ENCODE results near the gene GATD1. TPM values are rescaled to one million over a fixed set of nuclear protein-coding genes. Genes with fewer than 3 reads are reported as not detected.

The GATD1 gene
- total and polyA plus RNA-seq, 10 of the 15 experiments (the other 5 are each of a cell fraction or from before 2014, with no cell fraction given) = 1.2 to 92.6 (median 22.3) TPM

- FAIRE-seq = no peak
Observed at GRCh38 chr11:803770-804598, 26.7 kb upstream of the GATD1 start.

More at GRCh38 chr11:803770-804598, 26.7 kb upstream of the GATD1 start:
- WGBS (ENCODE audit: insufficient coverage, insufficient replicate concordance, low lambda C conversion rate, missing lambda C conversion rate) = 52% methylated on average over 24 of the region's 26 CpGs
- Histone ChIP-seq H4K20me1 (ENCODE audit: control insufficient read depth, insufficient read depth) (no peaks in the 10 kb centered on the region), H3K4me2 (ENCODE audit: control insufficient read depth, insufficient read depth) (peak overlapping the region; percentile 95), H3K9me3 (replicated peaks; ENCODE audit: control insufficient read depth, insufficient read depth, low read length) (no peaks in the 10 kb centered on the region), H3K27ac (ENCODE audit: control insufficient read depth, insufficient read depth) (peak overlapping the region; percentile 72), H3K36me3 (ENCODE audit: control insufficient read depth in 2 of 2, insufficient read depth in 2 of 2, low read length in 1 of 2) (peaks cover 0 to 10% of the 10 kb centered on the region in 2 experiments; a peak in 2 of 4 replicates), H3K4me1 (ENCODE audit: control insufficient read depth, insufficient read depth, low read length) (peaks cover 12% of the 10 kb centered on the region), H3K4me3 (peak overlapping the region; percentile 90), H3K9ac (ENCODE audit: control insufficient read depth, insufficient read depth, low read length) (peak overlapping the region; percentile 90), H3K79me2 (ENCODE audit: control insufficient read depth, insufficient read depth, low read length) (peaks cover 19% of the 10 kb centered on the region), H2AFZ (ENCODE audit: control insufficient read depth, low read depth, low read length) (no peak overlapping the region; the same call in 1 of the 2 replicates), H3K27me3 (replicated peaks in 1 of 2; ENCODE audit: control insufficient read depth in 2 of 2, insufficient read depth in 2 of 2, low read length in 1 of 2) (no peaks in the 10 kb centered on the region)
- SMC1A ChIA-PET (ENCODE audit: uncharacterized antibody, unreplicated experiment) = no interaction called here
- CTCF ChIA-PET = no interaction called here
- RAD21 ChIA-PET (ENCODE audit: unreplicated experiment) = interaction anchor here (0.5 kb wide), 1 partner anchor 220 kb away, joined by 3 read pairs; no protein-coding TSS in a partner anchor
- TF ChIP-seq ETV6 (conservative IDR thresholded peaks at IDR 0.05 in 1 of 2, IDR thresholded peaks at IDR 0.05 in 1 of 2; ENCODE audit: borderline replicate concordance in 1 of 2, low read depth in 1 of 2) = no peak
- no peak for TF ChIP-seq IRF4 (IDR thresholded peaks at IDR 0.05; ENCODE audit: low read depth, low read length)
- TF ChIP-seq SIX5 (IDR thresholded peaks at IDR 0.05; ENCODE audit: low read depth, low read length, severe bottlenecking) = no peak
- TF ChIP-seq CTCF (IDR thresholded peaks at IDR 0.05 in 2 of 3, conservative IDR thresholded peaks at IDR 0.05 in 1 of 3; ENCODE audit: control insufficient read depth in 2 of 3, extremely low read depth in 1 of 3, insufficient read depth in 1 of 3, low read depth in 3 of 3, low read length in 3 of 3) = no peak
- no peak for TF ChIP-seq FOXM1 (IDR thresholded peaks at IDR 0.05; ENCODE audit: low read depth, low read length)
- no peak for TF ChIP-seq JUND (IDR thresholded peaks at IDR 0.05; ENCODE audit: low read depth, low read length)
- no peak for TF ChIP-seq STAT1 (conservative IDR thresholded peaks at IDR 0.05)
- no peak for TF ChIP-seq EP300 (IDR thresholded peaks at IDR 0.05; ENCODE audit: borderline replicate concordance in 1 of 2, control insufficient read depth in 1 of 2, low read depth in 2 of 2, low read length in 2 of 2)
- TF ChIP-seq LARP7 (IDR thresholded peaks at IDR 0.05) = no peak
- TF ChIP-seq SMARCA5 (IDR thresholded peaks at IDR 0.05) = no peak
- no peak for TF ChIP-seq HSF1 (IDR thresholded peaks at IDR 0.05; ENCODE audit: low read depth, low read length)
- TF ChIP-seq POLR2A (IDR thresholded peaks at IDR 0.05; ENCODE audit: low read depth, low read length) = no peak
- TF ChIP-seq CHD4 (IDR thresholded peaks at IDR 0.05) = no peak
- no peak for TF ChIP-seq NFXL1 (IDR thresholded peaks at IDR 0.05; ENCODE audit: borderline replicate concordance)
- TF ChIP-seq E2F4 (IDR thresholded peaks at IDR 0.05; ENCODE audit: low read depth, low read length) = no peak
- intact Hi-C loops (cut with micrococcal nuclease; ENCODE audit: unreplicated experiment) = no loop called here
- no peak for DNase-seq (ENCODE audit: low read depth, low spot score)
- POLR2A ChIA-PET = interaction anchor here (2.7 kb wide), 1 partner anchor 16 kb away, joined by 9 read pairs; the partner anchor contains the start of gene PNPLA2
- no peak for ATAC-seq
- BruUV-seq (replicated peaks) = no TSS peak
- in situ Hi-C loops (cut with MboI) = loop anchor here (25.0 kb wide), 1 partner anchor 1583 kb away; the partner anchor contains the start of gene CD81

All from GM12878 (cell line).